HuH-7.5 (cell line): Measurements from ENCODE around the gene ERP44.
"Not testable (repeated sequence)": the region's sequence is repeated elsewhere in the genome, so short reads cannot be mapped to it uniquely, and the experiment has no call there.

ENCODE experiments used
- DNase-seq: peaks from one replicate; pipeline ENCODE4 v3.0.0; 2011; ENCODE audit warnings: low spot score

ERP44 gene

GRCh38 chr9:100011062-100011681 lies 87.6 kb downstream of the ERP44 start:
- DNase-seq: peak; percentile 15

- DNase-seq: no peak
Measured at GRCh38 chr9:99999797-100000196, 99.0 kb downstream of the ERP44 start.

GRCh38 chr9:99998866-99999265 lies 99.9 kb downstream of the ERP44 start:
- DNase-seq: no peak

GRCh38 chr9:99998266-99998665 lies 100.5 kb downstream of the ERP44 start:
- no peak for DNase-seq

- DNase-seq: not testable (repeated sequence)
Measured at GRCh38 chr9:99990508-99990907, 108.3 kb downstream of the ERP44 start.

GRCh38 chr9:99986642-99987041 lies 112.2 kb downstream of the ERP44 start:
- no peak for DNase-seq

GRCh38 chr9:99980598-99980997 lies 118.2 kb downstream of the ERP44 start:
- DNase-seq: no peak

- DNase-seq: no peak
Measured at GRCh38 chr9:99978221-99978620, 120.6 kb downstream of the ERP44 start.

GRCh38 chr9:99977033-99977792 lies 121.6 kb downstream of the ERP44 start:
- DNase-seq: no peak

GRCh38 chr9:99973455-99973854 lies 125.3 kb downstream of the ERP44 start:
- no peak for DNase-seq

GRCh38 chr9:99971410-99971809 lies 127.4 kb downstream of the ERP44 start:
- DNase-seq: no peak

- DNase-seq: no peak
Measured at GRCh38 chr9:99970481-99970880, 128.3 kb downstream of the ERP44 start.

- DNase-seq: no peak
Measured at GRCh38 chr9:99967457-99967856, 131.3 kb downstream of the ERP44 start.

GRCh38 chr9:99966716-99967115 lies 132.1 kb downstream of the ERP44 start:
- DNase-seq: peak; percentile 27

- DNase-seq: no peak
Measured at GRCh38 chr9:99966001-99966400, 132.8 kb downstream of the ERP44 start.

- no peak for DNase-seq
Measured at GRCh38 chr9:99964336-99964735, 134.5 kb downstream of the ERP44 start.

- DNase-seq: no peak
Measured at GRCh38 chr9:99962680-99963261, 136.0 kb downstream of the ERP44 start.

GRCh38 chr9:99955606-99956005 lies 143.2 kb downstream of the ERP44 start:
- DNase-seq: no peak

- no peak for DNase-seq
Measured at GRCh38 chr9:99954819-99955218, 144.0 kb downstream of the ERP44 start.

- no peak for DNase-seq
Measured at GRCh38 chr9:99953861-99954507, 144.8 kb downstream of the ERP44 start.

- no peak for DNase-seq
Measured at GRCh38 chr9:99948896-99949295, 149.9 kb downstream of the ERP44 start.

GRCh38 chr9:99948482-99948881 lies 150.3 kb downstream of the ERP44 start:
- no peak for DNase-seq

- DNase-seq: no peak
Measured at GRCh38 chr9:99947395-99947794, 151.4 kb downstream of the ERP44 start.
